22Rv1 (cell line): ENCODE results near the gene NOX5.
"Not testable (repeated sequence)": the region's sequence is repeated elsewhere in the genome, so short reads cannot be mapped to it uniquely, and the experiment has no call there.

Experiments
- H3K27ac ChIP-seq: fragments of 450-650 bp; 2 replicates; pipeline ENCODE4 v1.5.1; 2017
- ZFX ChIP-seq: fragments of 450-650 bp; IDR thresholded peaks from 2 replicates; pipeline ENCODE4 v1.6.1; 2017; ENCODE audit warnings: antibody characterized with exemption, borderline replicate concordance
- TF ChIP-seq, protein P1 (sequence below): fragments of 450-650 bp; IDR thresholded peaks from 2 replicates; pipeline ENCODE4 v1.5.1; 2017; ENCODE audit warnings: mild to moderate bottlenecking

The NOX5 gene, protein sequence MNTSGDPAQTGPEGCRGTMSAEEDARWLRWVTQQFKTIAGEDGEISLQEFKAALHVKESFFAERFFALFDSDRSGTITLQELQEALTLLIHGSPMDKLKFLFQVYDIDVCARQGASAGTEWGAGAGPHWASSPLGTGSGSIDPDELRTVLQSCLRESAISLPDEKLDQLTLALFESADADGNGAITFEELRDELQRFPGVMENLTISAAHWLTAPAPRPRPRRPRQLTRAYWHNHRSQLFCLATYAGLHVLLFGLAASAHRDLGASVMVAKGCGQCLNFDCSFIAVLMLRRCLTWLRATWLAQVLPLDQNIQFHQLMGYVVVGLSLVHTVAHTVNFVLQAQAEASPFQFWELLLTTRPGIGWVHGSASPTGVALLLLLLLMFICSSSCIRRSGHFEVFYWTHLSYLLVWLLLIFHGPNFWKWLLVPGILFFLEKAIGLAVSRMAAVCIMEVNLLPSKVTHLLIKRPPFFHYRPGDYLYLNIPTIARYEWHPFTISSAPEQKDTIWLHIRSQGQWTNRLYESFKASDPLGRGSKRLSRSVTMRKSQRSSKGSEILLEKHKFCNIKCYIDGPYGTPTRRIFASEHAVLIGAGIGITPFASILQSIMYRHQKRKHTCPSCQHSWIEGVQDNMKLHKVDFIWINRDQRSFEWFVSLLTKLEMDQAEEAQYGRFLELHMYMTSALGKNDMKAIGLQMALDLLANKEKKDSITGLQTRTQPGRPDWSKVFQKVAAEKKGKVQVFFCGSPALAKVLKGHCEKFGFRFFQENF

DNA sequence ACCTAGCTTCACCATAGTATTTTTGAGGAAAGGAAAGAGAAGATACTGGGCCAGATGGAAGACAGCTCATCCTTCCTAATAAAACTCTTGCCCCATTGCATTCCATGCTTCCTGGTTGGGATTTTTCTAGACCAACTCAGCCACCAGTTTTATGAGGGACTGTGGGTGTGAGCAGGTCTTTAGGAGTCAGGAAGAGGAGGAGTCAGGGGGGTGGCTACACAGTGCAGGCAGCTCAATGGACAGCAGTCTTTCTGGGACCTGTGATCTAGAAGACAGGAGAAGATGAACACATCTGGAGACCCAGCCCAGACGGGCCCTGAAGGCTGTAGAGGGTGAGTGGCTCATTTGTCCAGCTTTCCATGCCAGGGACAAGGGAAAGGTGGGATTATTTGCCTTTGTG, at the start of gene NOX5:
Gene NOX5 (plus strand): TSS at position 242 of the 400 bp plus-strand sequence. CDS start 41 bp downstream, at position 283.
- TF ChIP-seq, protein P1, sequence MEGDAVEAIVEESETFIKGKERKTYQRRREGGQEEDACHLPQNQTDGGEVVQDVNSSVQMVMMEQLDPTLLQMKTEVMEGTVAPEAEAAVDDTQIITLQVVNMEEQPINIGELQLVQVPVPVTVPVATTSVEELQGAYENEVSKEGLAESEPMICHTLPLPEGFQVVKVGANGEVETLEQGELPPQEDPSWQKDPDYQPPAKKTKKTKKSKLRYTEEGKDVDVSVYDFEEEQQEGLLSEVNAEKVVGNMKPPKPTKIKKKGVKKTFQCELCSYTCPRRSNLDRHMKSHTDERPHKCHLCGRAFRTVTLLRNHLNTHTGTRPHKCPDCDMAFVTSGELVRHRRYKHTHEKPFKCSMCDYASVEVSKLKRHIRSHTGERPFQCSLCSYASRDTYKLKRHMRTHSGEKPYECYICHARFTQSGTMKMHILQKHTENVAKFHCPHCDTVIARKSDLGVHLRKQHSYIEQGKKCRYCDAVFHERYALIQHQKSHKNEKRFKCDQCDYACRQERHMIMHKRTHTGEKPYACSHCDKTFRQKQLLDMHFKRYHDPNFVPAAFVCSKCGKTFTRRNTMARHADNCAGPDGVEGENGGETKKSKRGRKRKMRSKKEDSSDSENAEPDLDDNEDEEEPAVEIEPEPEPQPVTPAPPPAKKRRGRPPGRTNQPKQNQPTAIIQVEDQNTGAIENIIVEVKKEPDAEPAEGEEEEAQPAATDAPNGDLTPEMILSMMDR, result no peak
- no peak for TF ChIP-seq ZFX
- no peak within 1 kb of the TSS for H3K27ac ChIP-seq

DNA sequence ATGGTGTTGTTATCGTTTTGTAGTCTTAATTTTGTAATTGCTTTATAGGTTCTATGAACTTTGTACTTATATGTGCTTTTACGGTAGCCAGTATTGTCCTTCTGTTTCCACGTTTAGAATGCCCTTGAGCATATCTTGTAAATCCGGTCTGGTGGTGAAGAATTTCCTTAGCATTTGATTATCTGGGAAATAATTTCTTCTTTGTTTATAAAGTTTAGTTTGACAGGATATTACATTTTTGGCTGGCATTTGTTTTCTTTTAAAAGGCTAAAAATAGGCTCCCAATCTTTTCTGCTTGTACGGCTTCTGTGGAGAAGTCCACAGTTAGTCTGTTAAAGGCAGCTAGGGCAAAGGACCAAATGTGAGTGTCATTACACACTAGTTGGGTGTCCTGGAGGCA, 47.5 kb upstream of the NOX5 start:
- H3K27ac ChIP-seq, result no peak overlapping the region
- TF ChIP-seq ZFX, result no peak
- TF ChIP-seq, protein P1, result no peak

DNA sequence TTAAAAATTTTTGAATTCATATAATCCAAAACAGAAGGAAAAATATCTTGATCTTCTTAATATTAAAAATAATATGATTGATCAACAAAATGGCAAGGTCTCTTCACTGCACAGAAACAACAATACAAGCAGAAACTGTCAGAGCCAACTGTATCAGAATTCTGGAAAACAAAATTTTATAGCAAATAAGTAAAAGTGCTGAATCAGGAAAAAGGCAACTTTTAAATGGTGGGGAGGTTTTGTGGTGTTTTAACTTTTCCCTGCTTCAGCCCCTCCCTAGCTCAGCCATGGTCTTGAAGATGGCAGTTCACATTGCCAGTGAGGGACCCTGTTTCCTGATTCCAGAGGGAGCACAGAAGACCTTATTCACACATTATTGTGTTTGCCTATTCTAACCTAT, 46.5 kb upstream of the NOX5 start:
- H3K27ac ChIP-seq, result no peak overlapping the region
- TF ChIP-seq, protein P1, result no peak
- TF ChIP-seq ZFX, result no peak

DNA sequence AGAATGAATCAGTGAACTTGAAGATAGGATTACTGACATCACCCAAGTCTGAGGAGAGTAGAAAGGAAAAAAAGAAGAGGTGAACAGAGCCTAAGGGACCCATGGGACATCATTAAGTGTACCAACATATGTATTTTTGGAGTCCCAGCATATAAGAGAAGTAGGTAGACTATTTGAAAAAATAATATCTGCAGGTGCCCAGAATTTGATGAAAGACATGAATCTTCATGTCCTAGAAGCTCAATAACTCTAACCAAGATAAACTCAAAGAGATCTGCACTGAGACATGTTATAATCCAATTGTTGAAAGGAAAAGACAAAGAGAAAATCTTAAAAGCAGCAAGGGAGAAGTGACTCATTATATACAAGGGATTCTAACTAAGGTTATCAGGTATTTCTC, 45.2 kb upstream of the NOX5 start:
- no peak overlapping the region for H3K27ac ChIP-seq
- TF ChIP-seq, protein P1, result no peak
- TF ChIP-seq ZFX, result no peak

DNA sequence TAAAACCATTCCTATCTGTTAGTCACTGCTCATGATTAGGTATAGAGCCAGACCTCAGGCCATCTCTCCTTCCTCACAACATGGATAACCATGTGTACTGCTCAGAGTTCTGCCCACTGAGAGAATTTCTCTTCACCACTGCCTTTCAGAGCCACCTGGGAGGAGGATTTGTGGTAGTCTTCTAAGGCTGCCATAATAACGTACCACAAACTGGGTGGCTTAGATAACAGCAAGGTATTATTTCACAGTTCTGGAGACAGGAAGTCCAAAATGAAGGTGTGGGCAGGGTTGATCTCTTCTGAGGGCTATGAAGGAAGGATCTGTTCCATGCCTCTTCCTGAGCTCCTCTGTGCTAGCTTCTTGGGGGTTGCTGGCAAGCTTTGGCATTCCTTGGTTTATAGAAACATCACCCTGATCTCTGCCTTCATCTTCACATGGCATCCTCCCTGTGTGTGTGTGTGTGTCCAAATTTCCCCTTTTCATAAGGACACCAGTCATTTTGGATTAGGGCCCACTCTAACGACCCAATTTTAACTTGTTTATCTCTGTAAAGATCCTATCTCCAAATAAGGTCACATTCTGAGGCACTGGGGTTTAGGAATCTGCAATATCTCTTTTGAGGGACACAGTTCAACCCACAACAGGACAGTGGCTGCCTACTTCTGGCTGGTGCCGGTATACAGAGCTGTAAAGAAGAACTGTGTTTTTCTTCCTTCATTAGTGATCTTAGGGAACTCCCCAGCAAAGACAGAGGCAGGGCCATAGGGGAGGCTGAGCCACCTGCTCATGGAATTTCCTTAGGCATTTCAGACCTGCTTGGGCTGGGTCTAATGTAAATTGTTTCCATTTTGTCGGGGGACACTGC, 42.1 kb upstream of the NOX5 start:
- no peak overlapping the region for H3K27ac ChIP-seq
- no peak for TF ChIP-seq ZFX
- TF ChIP-seq, protein P1, result no peak

DNA sequence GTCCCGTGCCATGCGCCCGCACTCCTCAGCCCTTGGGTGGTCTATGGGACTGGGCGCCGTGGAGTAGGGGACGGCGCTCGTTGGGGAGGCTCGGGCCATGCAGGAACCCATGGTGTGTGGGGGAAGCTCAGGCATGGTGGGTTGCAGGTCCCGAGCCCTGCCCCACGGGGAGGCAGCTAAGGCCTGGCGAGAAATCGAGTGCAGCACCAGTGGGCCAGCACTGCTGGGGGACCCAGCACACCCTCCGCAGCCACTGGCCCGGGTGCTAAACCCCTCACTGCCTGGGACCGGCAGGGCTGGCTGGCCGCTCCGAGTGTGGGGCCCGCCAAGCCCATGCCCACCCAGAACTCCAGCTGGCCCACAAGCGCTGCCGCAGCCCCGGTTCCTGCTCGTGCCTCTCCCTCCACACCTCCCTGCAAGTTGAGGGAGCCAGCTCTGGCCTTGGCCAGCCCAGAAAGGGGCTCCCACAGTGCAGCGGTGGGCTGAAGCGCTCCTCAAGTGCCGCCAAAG, 38.8 kb upstream of the NOX5 start:
- H3K27ac ChIP-seq, result not testable (repeated sequence)

DNA sequence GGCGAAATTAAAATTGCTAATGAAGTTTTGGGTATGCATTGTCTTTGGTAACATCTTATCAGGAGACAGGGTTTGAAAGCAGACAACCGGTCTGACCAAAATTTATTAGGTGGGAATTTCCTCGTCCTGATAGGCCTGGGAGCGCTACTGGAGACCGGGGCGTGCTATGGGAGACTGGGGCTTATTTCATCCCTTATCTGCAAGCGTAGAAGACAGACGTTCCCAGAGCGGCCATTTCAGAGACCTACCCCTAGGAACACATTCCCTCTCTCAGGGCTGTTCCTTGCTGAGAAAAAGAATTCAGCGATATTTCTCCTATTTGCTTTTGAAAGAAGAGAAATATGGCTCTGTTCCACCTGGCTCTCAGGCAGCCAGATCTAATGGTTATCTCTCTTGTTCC, 37.1 kb upstream of the NOX5 start:
- H3K27ac ChIP-seq, result not testable (repeated sequence)
